C4-2B (cell line): Measurements from ENCODE around the gene TMPRSS13.

ENCODE experiments used
- H3K27ac ChIP-seq: fragments of 450-650 bp; 2 replicates; pipeline ENCODE4 v1.5.1; 2017
- ZFX ChIP-seq: fragments of 450-650 bp; IDR thresholded peaks from 2 replicates; pipeline ENCODE4 v1.6.1; 2017
- TF ChIP-seq, protein P1 (sequence below): fragments of 450-650 bp; conservative IDR thresholded peaks from 2 replicates; pipeline ENCODE4 v1.5.1; 2017; ENCODE audit warnings: mild to moderate bottlenecking

The TMPRSS13 gene

DNA sequence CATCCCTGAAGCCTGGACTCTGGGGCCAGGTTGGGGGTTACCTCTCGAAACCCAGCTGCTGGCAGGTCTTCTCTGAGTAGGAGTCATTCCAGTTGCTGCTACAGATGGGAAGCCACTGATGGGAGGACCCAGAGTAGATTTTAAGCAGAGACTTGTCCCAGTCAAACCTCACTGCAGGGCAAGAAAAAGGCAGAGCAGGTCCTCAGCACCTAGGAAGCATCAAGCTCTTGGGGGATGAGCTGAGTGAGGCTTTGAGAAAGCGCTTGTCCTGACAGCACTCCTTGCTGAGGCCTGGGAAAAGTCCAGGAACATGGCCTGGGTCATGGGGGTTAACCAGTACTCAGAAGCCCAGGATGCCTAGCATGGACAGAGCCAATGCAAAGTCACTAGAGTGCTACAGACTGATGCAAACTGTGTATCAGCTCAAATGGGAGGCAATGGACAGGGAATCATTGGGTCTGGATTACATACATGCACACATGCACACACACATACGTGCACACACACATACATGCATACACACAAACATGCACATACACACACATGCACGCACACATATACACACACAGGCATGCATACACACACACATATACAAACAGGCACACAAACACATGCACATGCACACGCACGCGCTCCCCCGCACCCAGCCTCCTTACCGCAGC lies 15.3 kb downstream of the TMPRSS13 start:
- no peak for TF ChIP-seq ZFX
- TF ChIP-seq, protein P1, sequence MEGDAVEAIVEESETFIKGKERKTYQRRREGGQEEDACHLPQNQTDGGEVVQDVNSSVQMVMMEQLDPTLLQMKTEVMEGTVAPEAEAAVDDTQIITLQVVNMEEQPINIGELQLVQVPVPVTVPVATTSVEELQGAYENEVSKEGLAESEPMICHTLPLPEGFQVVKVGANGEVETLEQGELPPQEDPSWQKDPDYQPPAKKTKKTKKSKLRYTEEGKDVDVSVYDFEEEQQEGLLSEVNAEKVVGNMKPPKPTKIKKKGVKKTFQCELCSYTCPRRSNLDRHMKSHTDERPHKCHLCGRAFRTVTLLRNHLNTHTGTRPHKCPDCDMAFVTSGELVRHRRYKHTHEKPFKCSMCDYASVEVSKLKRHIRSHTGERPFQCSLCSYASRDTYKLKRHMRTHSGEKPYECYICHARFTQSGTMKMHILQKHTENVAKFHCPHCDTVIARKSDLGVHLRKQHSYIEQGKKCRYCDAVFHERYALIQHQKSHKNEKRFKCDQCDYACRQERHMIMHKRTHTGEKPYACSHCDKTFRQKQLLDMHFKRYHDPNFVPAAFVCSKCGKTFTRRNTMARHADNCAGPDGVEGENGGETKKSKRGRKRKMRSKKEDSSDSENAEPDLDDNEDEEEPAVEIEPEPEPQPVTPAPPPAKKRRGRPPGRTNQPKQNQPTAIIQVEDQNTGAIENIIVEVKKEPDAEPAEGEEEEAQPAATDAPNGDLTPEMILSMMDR = no peak
- H3K27ac ChIP-seq = no peak overlapping the region

DNA sequence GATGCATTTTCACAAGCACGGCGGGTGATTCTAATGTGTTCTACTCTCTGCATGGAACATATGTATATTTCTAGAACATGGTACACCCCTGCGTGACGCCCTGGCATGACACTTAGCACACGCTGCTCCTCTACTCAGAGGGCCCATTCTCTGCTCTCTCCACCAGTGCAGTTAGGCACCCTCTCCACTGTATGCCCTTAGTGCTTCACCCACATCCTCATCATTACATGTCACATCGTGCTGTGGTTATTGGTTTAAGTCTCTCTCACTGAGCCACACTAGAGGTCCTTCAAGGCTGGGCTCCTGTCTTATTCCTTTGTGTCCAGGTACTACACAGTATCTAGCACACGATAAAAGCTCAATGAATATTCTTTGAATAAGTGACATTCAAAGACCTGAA lies 16.7 kb downstream of the TMPRSS13 start:
- TF ChIP-seq, protein P1 = no peak
- TF ChIP-seq ZFX = no peak
- H3K27ac ChIP-seq = no peak overlapping the region

DNA sequence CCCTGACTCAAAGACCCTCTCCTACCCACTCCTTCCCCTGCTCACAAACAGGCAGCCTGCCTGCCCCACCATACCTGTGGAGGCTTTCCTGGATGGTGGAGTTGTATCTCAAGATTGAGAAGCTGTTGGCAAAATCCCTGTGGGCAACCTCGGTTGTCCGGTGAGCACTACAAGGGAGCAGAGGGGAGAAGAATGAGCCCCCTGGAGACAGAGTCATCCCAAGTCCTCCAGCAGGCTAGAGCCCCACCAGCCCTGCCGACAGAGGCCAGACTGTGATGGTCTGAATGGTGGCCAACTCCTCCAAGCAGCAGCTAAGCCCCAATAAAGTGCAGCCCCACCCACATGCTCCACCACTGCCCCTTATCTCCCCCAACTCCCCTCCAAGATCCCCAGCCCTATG lies 17.5 kb downstream of the TMPRSS13 start:
- TF ChIP-seq, protein P1 = no peak
- no peak for TF ChIP-seq ZFX
- no peak overlapping the region for H3K27ac ChIP-seq

DNA sequence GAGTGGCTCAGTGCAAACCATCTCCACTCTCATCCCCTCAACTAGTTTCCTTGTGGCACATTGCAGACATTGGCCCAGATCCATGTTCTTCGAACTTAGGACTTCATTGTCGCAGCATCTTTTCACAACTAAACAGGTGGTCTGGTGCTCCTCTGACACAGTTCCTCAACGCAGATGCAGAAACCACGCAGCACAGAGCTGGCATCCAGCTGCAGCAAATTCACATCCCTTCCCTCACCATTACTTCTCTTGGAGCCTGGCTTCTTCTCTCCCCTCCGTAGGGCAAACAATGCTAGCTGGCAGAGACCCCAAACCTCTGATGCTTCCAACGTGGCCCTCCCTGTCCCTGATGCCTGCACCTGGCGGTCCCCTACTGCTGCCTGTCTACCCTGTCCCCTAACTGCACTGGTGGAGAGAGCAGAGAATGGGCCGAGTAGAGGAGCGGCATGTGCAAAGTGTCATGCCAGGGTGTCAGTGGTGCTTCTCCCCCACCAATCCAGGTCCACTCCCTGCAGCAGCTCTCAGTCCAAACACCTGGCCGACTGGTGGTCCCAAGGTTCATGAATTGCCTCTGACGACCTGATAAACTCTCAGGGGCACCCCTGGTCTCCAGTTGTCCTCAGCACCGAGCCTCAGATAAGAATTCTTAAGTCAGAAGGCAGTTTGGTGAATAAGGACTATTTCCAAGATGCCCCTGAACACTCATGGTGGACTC lies 18.1 kb downstream of the TMPRSS13 start:
- no peak overlapping the region for H3K27ac ChIP-seq
- TF ChIP-seq, protein P1 = no peak
- TF ChIP-seq ZFX = no peak

DNA sequence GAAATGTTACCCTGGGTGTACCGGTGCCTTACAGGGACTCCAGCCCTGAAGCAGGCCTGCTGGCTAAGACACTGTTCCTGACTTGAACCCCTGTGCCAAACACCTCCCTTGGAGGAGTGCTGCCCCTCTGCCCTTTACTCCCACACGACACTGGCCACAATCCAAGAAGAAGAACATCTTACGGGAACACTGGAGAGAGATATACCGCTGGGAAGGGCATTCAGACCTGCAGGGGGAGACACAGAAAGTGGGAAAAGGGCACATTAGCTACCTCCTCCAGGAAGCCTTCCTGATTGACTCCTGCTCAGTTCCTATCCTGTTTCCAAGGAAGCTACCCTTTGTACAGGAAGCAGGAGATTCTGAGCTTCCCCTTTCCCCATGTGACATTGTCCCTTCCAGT lies 18.7 kb downstream of the TMPRSS13 start:
- no peak for TF ChIP-seq ZFX
- TF ChIP-seq, protein P1 = no peak
- no peak overlapping the region for H3K27ac ChIP-seq

DNA sequence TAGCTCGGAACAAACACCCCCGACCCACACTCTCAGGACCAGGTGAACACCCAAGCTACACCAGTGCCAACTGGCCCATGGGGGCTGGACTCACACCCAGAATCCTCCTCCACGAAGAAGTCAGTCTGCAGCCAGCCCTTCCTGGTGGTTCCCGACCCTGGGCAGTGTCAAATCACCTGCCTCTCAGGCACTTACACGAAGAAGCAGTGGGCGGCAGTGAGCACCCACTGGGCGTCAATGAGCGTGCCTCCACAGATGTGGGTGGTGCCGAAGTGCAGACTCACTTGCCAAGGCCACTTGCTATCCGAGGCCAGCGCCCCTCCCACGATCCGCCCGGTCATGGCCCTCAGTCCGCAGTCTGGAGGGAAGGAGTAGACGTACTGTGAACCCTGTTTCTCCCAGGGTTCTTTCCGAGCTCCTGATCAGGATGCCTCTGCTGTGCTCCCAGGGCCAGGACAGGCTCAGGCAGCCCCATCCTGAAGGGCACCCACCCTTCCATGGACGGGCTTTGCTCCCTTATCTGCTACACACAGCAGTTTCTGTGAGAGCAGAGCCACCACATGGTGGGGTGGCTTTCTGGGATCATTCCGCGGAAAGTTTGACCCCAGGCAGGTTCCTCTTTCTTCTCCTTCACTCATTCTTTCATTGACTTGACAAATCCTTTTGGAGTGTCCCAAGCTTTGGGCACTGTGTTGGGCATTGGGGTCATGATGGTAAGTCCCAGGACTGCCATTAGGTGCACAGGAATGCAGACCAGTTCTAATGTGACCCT lies 19.4 kb downstream of the TMPRSS13 start:
- no peak overlapping the region for H3K27ac ChIP-seq
- TF ChIP-seq ZFX = no peak
- TF ChIP-seq, protein P1 = no peak

DNA sequence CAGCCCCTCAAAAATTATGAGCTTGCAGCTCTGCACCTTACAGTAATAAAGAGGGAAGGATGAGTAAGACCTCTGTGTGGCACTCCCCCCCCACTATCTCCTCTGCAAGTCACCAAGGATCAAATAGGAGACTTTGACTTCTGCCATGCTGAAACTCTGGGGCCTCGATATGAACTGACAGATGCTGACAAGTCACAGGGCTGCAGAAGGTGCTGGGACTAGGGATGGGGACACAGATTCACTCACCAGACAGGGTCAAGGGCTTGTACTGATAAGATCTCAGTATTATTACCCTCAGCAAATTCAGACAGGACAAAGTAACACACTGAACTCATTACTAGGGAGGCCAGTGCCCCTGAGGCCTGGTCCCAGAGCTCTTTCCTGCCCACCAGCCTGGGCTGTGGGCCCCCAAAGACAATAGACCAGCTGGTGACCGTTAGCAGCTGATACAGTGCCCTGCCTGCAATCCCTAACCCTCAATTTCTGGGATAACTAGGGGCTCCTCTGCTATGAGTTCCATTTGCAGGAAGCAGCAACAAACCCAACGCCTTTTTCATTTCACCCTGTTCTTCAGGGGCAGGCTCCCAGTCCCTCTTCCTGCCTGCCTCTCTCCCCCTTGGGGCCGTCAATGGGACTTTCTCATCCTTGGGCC lies 20.1 kb downstream of the TMPRSS13 start:
- TF ChIP-seq, protein P1 = no peak
- no peak for TF ChIP-seq ZFX
- H3K27ac ChIP-seq = 0 out of 2 replicates have a peak overlapping the region, but pooled peaks have one; percentile 8
